ENCODE results near the gene SURF2. TPM values are rescaled to one million over a fixed set of nuclear protein-coding genes. Genes with fewer than 3 reads are reported as not detected.

SURF2 gene
- total RNA-seq, 4 donors from 2014 or later, result 3.7 to 21.4 (median 17.9) TPM

DNA sequence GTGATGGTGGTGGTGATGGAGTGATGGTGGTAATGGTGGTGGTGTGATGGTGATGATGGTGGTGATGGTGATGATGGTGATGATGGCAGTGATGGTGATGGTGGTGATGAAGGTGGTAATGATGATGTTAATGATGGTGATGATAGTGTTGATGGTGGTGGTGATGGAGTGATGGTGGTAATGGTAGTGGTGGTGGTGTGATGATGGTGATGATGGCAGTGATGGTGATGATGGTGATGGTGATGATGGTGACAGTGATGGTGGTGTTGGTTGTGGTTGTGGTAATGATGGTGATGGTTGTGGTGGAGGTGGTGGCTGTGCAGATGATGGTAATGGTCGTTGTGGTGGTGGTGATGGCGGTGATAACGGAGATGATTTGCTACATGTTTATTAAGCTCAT lies 27.1 kb downstream of the SURF2 start:
- no peaks in the 10 kb centered on the region for H3K27me3 ChIP-seq
- H3K27ac ChIP-seq, result no peak overlapping the region
- H3K9me3 ChIP-seq, result no peaks in the 10 kb centered on the region
- H3K4me3 ChIP-seq, result no peak overlapping the region
- no peak for DNase-seq
- in situ Hi-C loops (cut with MboI; ENCODE audit: low pct_ligation_motif_present in 1 of 4, low pct_unique_long_range_greater_than_20kb in 1 of 4, low sequenced_read_pairs in 3 of 4) (no loop called here), intact Hi-C loops (cut with DNase I; ENCODE audit: low total_unique reads) (no loop called here)
- H3K36me3 ChIP-seq, result no peaks in the 10 kb centered on the region
- H3K4me1 ChIP-seq, result no peaks in the 10 kb centered on the region
- 88 to 100% methylated on average over 3 of the region's 3 CpGs for WGBS, 2 donors (ENCODE audit: low coverage in 1 of 2)
- no peak for TF ChIP-seq POLR2AphosphoS5 (IDR thresholded peaks at IDR 0.05)

DNA sequence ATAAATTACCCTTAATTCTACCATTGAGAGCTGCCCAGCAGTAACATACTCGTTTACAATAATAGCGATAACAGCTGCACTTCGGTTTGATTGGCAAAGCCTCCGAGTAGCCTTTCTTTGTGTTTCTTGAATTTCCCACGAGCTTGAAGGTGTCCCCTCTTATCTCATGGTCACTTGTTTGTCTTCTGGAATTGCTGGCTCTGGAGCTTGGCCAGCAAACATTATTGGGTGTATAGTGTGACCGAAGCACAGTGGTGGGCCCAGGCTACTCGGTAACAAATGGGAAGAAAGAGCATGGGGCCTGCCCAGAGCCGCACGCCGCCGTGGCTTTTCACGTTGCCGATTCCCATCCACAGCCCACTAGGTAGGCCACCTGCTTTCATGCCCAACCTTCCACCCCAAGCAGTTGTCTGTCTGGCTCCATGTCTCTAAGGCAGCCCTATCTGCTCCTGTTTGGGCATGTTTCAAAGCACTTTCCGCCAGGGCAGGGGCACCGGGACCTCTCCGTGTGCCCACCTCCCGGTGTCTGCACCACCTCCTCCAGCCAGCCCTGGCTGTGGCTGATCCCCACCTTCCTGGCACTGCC lies 28.5 kb downstream of the SURF2 start:
- intact Hi-C loops (cut with DNase I; ENCODE audit: low total_unique reads) (no loop called here), in situ Hi-C loops (cut with MboI; ENCODE audit: low pct_ligation_motif_present in 1 of 4, low pct_unique_long_range_greater_than_20kb in 1 of 4, low sequenced_read_pairs in 3 of 4) (no loop called here)
- no peaks in the 10 kb centered on the region for H3K27me3 ChIP-seq
- 82 to 88% methylated on average over 10 to 17 of the region's 17 CpGs for WGBS, 2 donors (ENCODE audit: low coverage in 1 of 2)
- H3K4me1 ChIP-seq, result no peaks in the 10 kb centered on the region
- TF ChIP-seq POLR2AphosphoS5 (IDR thresholded peaks at IDR 0.05), result no peak
- TF ChIP-seq, protein P1, sequence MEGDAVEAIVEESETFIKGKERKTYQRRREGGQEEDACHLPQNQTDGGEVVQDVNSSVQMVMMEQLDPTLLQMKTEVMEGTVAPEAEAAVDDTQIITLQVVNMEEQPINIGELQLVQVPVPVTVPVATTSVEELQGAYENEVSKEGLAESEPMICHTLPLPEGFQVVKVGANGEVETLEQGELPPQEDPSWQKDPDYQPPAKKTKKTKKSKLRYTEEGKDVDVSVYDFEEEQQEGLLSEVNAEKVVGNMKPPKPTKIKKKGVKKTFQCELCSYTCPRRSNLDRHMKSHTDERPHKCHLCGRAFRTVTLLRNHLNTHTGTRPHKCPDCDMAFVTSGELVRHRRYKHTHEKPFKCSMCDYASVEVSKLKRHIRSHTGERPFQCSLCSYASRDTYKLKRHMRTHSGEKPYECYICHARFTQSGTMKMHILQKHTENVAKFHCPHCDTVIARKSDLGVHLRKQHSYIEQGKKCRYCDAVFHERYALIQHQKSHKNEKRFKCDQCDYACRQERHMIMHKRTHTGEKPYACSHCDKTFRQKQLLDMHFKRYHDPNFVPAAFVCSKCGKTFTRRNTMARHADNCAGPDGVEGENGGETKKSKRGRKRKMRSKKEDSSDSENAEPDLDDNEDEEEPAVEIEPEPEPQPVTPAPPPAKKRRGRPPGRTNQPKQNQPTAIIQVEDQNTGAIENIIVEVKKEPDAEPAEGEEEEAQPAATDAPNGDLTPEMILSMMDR (IDR thresholded peaks at IDR 0.05), result no peak
- no peak for TF ChIP-seq POLR2A (IDR thresholded peaks at IDR 0.05)
- no peak overlapping the region for H3K4me3 ChIP-seq
- no peaks in the 10 kb centered on the region for H3K9me3 ChIP-seq
- H3K27ac ChIP-seq, result no peak overlapping the region
- DNase-seq, result no peak
- no peaks in the 10 kb centered on the region for H3K36me3 ChIP-seq

DNA sequence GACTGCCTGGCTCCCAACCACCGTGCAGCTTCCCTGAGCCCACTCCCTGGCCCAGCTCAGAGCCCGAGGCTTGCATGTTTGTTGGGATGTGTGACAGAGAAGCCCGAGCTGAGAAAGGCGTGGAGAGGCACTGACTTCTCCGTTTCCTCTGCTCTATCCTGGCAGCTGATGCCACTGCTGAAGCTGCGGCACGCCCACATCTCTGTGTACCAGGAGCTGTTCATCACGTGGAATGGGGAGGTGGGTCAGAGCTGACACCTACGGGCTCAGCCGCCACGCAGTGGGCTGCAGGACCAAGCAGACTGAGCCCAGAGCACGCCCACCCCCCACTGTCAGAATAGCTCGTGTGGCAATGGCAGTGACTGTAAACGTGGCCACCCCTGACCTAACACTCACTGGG lies 29.1 kb downstream of the SURF2 start:
- H3K27me3 ChIP-seq, result no peaks in the 10 kb centered on the region
- H3K27ac ChIP-seq, result no peak overlapping the region
- WGBS, 2 donors (ENCODE audit: low coverage in 1 of 2), result 87% methylated on average over 14 of the region's 14 CpGs; no CpG with 5 or more reads in 1 of the 2 donors
- no peaks in the 10 kb centered on the region for H3K36me3 ChIP-seq
- intact Hi-C loops (cut with DNase I; ENCODE audit: low total_unique reads) (no loop called here), in situ Hi-C loops (cut with MboI; ENCODE audit: low pct_ligation_motif_present in 1 of 4, low pct_unique_long_range_greater_than_20kb in 1 of 4, low sequenced_read_pairs in 3 of 4) (no loop called here)
- TF ChIP-seq EP300 (IDR thresholded peaks at IDR 0.05; ENCODE audit: low read depth) (no peak), POLR2A (IDR thresholded peaks at IDR 0.05) (no peak), POLR2AphosphoS5 (IDR thresholded peaks at IDR 0.05) (no peak)
- TF ChIP-seq, protein P1 (IDR thresholded peaks at IDR 0.05), result no peak
- H3K4me1 ChIP-seq, result no peaks in the 10 kb centered on the region
- H3K9me3 ChIP-seq, result no peaks in the 10 kb centered on the region
- H3K4me3 ChIP-seq, result no peak overlapping the region
- no peak for DNase-seq

DNA sequence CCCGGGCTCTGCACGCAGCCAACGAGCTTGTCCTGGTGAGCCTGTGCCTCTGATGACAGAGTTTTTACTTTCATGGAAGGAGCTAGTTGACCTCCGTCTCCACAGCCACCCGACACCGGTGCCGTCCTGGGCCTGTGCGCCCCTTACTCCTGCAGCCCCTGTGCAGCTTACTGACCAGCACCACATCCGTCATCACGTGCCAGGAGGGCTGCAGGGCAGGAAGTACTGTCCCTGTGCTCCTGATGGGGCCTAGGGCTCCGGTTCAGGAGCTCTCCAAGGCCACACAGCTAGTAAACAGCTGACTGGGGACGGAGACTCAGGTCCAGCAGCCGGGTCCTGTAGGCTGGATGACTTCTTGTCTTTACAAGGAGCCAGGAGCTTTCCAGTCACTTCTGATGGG lies 30.0 kb downstream of the SURF2 start:
- no peak overlapping the region for H3K27ac ChIP-seq
- H3K4me1 ChIP-seq, result no peaks in the 10 kb centered on the region
- no peaks in the 10 kb centered on the region for H3K9me3 ChIP-seq
- no peak for DNase-seq
- whole genome bisulfite sequencing, 2 donors (ENCODE audit: low coverage in 1 of 2), result 79% methylated on average over 8 of the region's 13 CpGs; no CpG with 5 or more reads in 1 of the 2 donors
- in situ Hi-C loops (cut with MboI; ENCODE audit: low pct_ligation_motif_present in 1 of 4, low pct_unique_long_range_greater_than_20kb in 1 of 4, low sequenced_read_pairs in 3 of 4) (no loop called here), intact Hi-C loops (cut with DNase I; ENCODE audit: low total_unique reads) (no loop called here)
- no peak overlapping the region for H3K4me3 ChIP-seq
- TF ChIP-seq EP300 (IDR thresholded peaks at IDR 0.05; ENCODE audit: low read depth) (no peak), POLR2A (IDR thresholded peaks at IDR 0.05) (no peak)
- TF ChIP-seq, protein P1 (IDR thresholded peaks at IDR 0.05), result no peak
- peaks cover 6% of the 10 kb centered on the region for H3K27me3 ChIP-seq
- no peaks in the 10 kb centered on the region for H3K36me3 ChIP-seq

DNA sequence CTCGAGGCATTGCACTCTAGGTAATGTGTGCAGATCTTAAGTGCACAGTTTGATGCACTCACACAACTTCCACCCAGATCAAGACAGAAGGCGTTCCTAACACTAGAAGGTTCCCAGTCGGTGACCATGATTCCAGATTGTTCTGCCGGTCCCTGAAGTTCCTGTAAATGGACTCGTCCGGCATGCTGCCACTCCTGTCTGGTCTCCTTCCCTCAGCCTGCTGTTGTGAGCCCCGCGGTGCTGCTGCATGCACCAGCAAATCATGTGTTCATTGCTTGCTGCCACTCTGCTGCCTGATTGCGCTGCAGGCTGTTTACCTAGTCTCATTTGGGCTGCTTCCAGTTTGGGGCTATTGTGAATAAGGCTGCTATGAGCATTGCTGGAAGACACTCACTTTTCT lies 31.3 kb downstream of the SURF2 start:
- Histone ChIP-seq H3K36me3 (no peaks in the 10 kb centered on the region), H3K9me3 (no peaks in the 10 kb centered on the region), H3K27me3 (peaks cover 6% of the 10 kb centered on the region), H3K4me3 (no peak overlapping the region), H3K27ac (no peak overlapping the region), H3K4me1 (no peaks in the 10 kb centered on the region)
- intact Hi-C loops (cut with DNase I; ENCODE audit: low total_unique reads), result no loop called here
- in situ Hi-C loops (cut with MboI; ENCODE audit: low pct_ligation_motif_present in 1 of 4, low pct_unique_long_range_greater_than_20kb in 1 of 4, low sequenced_read_pairs in 3 of 4), result no loop called here
- TF ChIP-seq, protein P1 (IDR thresholded peaks at IDR 0.05), result no peak
- TF ChIP-seq POLR2A (IDR thresholded peaks at IDR 0.05) (no peak), POLR2AphosphoS5 (IDR thresholded peaks at IDR 0.05) (no peak), EP300 (IDR thresholded peaks at IDR 0.05; ENCODE audit: low read depth) (no peak)
- DNase-seq, result no peak
- 85% methylated on average over 9 of the region's 9 CpGs; no CpG with 5 or more reads in 1 of the 2 donors for WGBS, 2 donors (ENCODE audit: low coverage in 1 of 2)
